Measurements from ENCODE around the gene RPL13A.

- TF ChIP-seq YY1 (IDR thresholded peaks at IDR 0.05; ENCODE audit: insufficient read depth, insufficient read length) (no peak), ZNF274 (IDR thresholded peaks at IDR 0.05; ENCODE audit: low read depth, low read length) (no peak)
Observed at GRCh38 chr19:49442771-49443365, 44.5 kb upstream of the RPL13A start.

All from NT2/D1 (cell line).